ENCODE results near the gene TXLNB. TPM values are rescaled to one million over a fixed set of nuclear protein-coding genes. Genes with fewer than 3 reads are reported as not detected.

TXLNB gene
- total RNA-seq, 1 experiment from 2014 or later = 0.15 TPM

DNA sequence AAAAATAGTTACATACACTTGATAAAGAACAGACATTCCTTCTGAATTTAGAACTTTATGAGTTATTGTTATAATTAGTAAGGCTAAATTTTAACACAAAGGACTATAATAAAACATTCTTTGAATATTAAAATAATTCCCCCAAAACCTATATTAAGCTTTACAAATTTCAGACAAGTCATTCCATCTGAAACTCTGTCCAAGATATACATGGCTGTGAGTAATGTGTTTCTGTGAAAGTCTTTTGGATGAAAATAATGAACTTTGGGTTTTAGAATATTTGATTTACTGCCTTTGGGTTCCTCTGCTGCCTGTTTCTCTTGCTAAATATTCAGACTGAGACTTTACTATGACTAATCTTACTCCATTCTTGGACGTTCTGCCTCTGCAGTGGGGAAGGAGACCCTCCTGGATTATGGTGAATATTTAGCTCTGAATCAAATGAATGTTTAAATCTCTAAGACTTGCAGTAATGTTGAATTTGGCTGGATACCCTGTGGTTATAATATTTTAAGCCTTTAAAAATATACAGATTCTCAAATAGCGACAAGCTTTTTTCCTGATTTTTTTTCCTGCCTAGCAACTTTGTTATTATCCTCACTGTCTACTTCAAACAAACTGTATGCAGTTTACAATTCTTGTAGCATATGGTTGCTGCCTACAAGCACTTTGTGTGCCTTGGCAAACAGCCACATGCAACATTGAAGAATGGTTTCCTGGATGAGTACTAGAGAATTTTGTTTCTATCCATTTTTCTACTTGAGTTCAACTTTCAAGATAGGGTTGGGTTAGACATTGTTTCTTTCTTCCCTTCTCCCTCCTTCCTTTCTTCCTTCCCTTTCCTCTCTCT lies 51.4 kb downstream of the TXLNB start:
- DNase-seq (ENCODE audit: low spot score) = no peak
- no peak overlapping the region for H3K27ac Mint-ChIP-seq
- no peak for ATAC-seq
- H3K4me3 Mint-ChIP-seq = no peak overlapping the region
- peaks cover under 1% of the 10 kb centered on the region for H3K9me3 Mint-ChIP-seq
- TF ChIP-seq, protein P1, sequence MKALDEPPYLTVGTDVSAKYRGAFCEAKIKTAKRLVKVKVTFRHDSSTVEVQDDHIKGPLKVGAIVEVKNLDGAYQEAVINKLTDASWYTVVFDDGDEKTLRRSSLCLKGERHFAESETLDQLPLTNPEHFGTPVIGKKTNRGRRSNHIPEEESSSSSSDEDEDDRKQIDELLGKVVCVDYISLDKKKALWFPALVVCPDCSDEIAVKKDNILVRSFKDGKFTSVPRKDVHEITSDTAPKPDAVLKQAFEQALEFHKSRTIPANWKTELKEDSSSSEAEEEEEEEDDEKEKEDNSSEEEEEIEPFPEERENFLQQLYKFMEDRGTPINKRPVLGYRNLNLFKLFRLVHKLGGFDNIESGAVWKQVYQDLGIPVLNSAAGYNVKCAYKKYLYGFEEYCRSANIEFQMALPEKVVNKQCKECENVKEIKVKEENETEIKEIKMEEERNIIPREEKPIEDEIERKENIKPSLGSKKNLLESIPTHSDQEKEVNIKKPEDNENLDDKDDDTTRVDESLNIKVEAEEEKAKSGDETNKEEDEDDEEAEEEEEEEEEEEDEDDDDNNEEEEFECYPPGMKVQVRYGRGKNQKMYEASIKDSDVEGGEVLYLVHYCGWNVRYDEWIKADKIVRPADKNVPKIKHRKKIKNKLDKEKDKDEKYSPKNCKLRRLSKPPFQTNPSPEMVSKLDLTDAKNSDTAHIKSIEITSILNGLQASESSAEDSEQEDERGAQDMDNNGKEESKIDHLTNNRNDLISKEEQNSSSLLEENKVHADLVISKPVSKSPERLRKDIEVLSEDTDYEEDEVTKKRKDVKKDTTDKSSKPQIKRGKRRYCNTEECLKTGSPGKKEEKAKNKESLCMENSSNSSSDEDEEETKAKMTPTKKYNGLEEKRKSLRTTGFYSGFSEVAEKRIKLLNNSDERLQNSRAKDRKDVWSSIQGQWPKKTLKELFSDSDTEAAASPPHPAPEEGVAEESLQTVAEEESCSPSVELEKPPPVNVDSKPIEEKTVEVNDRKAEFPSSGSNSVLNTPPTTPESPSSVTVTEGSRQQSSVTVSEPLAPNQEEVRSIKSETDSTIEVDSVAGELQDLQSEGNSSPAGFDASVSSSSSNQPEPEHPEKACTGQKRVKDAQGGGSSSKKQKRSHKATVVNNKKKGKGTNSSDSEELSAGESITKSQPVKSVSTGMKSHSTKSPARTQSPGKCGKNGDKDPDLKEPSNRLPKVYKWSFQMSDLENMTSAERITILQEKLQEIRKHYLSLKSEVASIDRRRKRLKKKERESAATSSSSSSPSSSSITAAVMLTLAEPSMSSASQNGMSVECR (CRISPR knock-in tag; IDR thresholded peaks at IDR 0.05; ENCODE audit: borderline replicate concordance) = no peak
- TF ChIP-seq ZNF396 (CRISPR knock-in tag; IDR thresholded peaks at IDR 0.05; ENCODE audit: borderline replicate concordance) (no peak), RORB (CRISPR knock-in tag; IDR thresholded peaks at IDR 0.05) (no peak), NFYB (CRISPR knock-in tag; conservative IDR thresholded peaks at IDR 0.05; ENCODE audit: low read depth) (no peak), ZNF416 (CRISPR knock-in tag; IDR thresholded peaks at IDR 0.05) (no peak), CBFB (CRISPR knock-in tag; IDR thresholded peaks at IDR 0.05; ENCODE audit: low read depth) (no peak), ELF4 (CRISPR knock-in tag; IDR thresholded peaks at IDR 0.05; ENCODE audit: low read depth) (no peak), FOXP1 (CRISPR knock-in tag; IDR thresholded peaks at IDR 0.05; ENCODE audit: borderline replicate concordance) (no peak), JAZF1 (CRISPR knock-in tag; IDR thresholded peaks at IDR 0.05) (no peak)
- TF ChIP-seq, protein P2, sequence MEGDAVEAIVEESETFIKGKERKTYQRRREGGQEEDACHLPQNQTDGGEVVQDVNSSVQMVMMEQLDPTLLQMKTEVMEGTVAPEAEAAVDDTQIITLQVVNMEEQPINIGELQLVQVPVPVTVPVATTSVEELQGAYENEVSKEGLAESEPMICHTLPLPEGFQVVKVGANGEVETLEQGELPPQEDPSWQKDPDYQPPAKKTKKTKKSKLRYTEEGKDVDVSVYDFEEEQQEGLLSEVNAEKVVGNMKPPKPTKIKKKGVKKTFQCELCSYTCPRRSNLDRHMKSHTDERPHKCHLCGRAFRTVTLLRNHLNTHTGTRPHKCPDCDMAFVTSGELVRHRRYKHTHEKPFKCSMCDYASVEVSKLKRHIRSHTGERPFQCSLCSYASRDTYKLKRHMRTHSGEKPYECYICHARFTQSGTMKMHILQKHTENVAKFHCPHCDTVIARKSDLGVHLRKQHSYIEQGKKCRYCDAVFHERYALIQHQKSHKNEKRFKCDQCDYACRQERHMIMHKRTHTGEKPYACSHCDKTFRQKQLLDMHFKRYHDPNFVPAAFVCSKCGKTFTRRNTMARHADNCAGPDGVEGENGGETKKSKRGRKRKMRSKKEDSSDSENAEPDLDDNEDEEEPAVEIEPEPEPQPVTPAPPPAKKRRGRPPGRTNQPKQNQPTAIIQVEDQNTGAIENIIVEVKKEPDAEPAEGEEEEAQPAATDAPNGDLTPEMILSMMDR (IDR thresholded peaks at IDR 0.05) = no peak
- TF ChIP-seq, protein P3, sequence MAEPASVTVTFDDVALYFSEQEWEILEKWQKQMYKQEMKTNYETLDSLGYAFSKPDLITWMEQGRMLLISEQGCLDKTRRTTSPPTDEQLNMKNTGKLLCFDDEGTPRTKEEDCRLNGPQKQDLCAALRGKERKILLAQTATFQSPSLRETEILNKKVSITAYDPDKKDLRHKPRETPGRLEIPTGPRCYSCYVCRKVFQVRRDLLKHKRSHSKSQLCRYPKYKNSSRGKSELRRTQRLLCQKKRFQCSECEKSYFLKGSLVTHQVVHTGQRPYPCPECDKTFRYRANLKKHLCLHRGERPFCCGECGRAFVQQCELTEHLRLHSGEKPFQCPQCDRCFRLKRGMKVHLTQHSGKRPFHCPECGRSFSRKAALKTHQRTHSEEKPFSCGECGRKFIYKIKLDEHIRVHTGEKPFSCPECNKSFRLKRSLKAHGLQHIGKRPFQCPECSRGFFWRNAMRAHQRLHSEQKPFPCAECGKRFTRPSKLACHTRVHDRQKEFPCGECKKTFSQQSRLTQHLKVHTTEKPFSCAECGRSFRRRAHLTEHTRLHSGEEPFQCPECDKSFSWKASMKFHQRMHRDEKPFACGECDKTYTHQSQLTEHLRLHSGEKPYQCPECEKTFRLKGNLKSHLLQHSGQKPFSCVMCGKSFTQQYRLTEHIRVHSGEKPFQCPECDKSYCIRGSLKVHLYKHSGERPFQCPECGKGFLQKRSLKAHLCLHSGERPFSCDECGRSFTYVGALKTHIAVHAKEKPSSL (CRISPR knock-in tag; conservative IDR thresholded peaks at IDR 0.05) = no peak
- TF ChIP-seq, protein P4, sequence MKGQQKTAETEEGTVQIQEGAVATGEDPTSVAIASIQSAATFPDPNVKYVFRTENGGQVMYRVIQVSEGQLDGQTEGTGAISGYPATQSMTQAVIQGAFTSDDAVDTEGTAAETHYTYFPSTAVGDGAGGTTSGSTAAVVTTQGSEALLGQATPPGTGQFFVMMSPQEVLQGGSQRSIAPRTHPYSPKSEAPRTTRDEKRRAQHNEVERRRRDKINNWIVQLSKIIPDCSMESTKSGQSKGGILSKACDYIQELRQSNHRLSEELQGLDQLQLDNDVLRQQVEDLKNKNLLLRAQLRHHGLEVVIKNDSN (CRISPR knock-in tag; IDR thresholded peaks at IDR 0.05) = no peak
- TF ChIP-seq, protein P5, sequence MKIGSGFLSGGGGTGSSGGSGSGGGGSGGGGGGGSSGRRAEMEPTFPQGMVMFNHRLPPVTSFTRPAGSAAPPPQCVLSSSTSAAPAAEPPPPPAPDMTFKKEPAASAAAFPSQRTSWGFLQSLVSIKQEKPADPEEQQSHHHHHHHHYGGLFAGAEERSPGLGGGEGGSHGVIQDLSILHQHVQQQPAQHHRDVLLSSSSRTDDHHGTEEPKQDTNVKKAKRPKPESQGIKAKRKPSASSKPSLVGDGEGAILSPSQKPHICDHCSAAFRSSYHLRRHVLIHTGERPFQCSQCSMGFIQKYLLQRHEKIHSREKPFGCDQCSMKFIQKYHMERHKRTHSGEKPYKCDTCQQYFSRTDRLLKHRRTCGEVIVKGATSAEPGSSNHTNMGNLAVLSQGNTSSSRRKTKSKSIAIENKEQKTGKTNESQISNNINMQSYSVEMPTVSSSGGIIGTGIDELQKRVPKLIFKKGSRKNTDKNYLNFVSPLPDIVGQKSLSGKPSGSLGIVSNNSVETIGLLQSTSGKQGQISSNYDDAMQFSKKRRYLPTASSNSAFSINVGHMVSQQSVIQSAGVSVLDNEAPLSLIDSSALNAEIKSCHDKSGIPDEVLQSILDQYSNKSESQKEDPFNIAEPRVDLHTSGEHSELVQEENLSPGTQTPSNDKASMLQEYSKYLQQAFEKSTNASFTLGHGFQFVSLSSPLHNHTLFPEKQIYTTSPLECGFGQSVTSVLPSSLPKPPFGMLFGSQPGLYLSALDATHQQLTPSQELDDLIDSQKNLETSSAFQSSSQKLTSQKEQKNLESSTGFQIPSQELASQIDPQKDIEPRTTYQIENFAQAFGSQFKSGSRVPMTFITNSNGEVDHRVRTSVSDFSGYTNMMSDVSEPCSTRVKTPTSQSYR (CRISPR knock-in tag; IDR thresholded peaks at IDR 0.05) = no peak
- TF ChIP-seq, protein P6, sequence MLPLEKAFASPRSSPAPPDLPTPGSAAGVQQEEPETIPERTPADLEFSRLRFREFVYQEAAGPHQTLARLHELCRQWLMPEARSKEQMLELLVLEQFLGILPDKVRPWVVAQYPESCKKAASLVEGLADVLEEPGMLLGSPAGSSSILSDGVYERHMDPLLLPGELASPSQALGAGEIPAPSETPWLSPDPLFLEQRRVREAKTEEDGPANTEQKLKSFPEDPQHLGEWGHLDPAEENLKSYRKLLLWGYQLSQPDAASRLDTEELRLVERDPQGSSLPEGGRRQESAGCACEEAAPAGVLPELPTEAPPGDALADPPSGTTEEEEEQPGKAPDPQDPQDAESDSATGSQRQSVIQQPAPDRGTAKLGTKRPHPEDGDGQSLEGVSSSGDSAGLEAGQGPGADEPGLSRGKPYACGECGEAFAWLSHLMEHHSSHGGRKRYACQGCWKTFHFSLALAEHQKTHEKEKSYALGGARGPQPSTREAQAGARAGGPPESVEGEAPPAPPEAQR (CRISPR knock-in tag; IDR thresholded peaks at IDR 0.05) = no peak
- TF ChIP-seq, protein P7, sequence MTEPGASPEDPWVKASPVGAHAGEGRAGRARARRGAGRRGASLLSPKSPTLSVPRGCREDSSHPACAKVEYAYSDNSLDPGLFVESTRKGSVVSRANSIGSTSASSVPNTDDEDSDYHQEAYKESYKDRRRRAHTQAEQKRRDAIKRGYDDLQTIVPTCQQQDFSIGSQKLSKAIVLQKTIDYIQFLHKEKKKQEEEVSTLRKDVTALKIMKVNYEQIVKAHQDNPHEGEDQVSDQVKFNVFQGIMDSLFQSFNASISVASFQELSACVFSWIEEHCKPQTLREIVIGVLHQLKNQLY (CRISPR knock-in tag; IDR thresholded peaks at IDR 0.05) = no peak
- no peaks in the 10 kb centered on the region; the same call in 1 of the 2 replicates for H3K27me3 Mint-ChIP-seq (ENCODE audit: low read depth)
- H3K36me3 Mint-ChIP-seq = peaks cover 2% of the 10 kb centered on the region
- H3K4me1 Mint-ChIP-seq = peaks cover 11% of the 10 kb centered on the region
- CTCF ChIA-PET = interaction anchor here (0.9 to 2.6 kb wide), 3 partner anchors 10 to 134 kb away, joined by 4 to 13 read pairs (median 9); partner anchors contain the start of gene CITED2
- POLR2A ChIA-PET = no interaction called here

Data from WTC11 (cell line).